Measurements from ENCODE around the gene NFATC3.

Gene NFATC3

GRCh38 chr16:68264128-68265077 is 179.2 kb downstream of the NFATC3 start, which contains the start of gene SLC7A6:
TSS of gene SLC7A6 (plus strand) at chr16:68264526. CDS start at chr16:68274727, 10,201 bp downstream.
- peak; percentile 88 for DNase-seq (ENCODE audit: insufficient read length)
- TF ChIP-seq POLR2A (IDR thresholded peaks at IDR 0.05; ENCODE audit: low read depth, low read length) = peak; percentile 52
- TF ChIP-seq TAF1 (IDR thresholded peaks at IDR 0.05; ENCODE audit: borderline replicate concordance, low read depth, low read length) = no peak; the same call in 1 of the 2 replicates
- peak; percentile 45; the same call in 1 of the 2 replicates for TF ChIP-seq POLR2AphosphoS5 (IDR thresholded peaks at IDR 0.05; ENCODE audit: low read depth, low read length)
- peak; percentile 80 for FAIRE-seq

DNA sequence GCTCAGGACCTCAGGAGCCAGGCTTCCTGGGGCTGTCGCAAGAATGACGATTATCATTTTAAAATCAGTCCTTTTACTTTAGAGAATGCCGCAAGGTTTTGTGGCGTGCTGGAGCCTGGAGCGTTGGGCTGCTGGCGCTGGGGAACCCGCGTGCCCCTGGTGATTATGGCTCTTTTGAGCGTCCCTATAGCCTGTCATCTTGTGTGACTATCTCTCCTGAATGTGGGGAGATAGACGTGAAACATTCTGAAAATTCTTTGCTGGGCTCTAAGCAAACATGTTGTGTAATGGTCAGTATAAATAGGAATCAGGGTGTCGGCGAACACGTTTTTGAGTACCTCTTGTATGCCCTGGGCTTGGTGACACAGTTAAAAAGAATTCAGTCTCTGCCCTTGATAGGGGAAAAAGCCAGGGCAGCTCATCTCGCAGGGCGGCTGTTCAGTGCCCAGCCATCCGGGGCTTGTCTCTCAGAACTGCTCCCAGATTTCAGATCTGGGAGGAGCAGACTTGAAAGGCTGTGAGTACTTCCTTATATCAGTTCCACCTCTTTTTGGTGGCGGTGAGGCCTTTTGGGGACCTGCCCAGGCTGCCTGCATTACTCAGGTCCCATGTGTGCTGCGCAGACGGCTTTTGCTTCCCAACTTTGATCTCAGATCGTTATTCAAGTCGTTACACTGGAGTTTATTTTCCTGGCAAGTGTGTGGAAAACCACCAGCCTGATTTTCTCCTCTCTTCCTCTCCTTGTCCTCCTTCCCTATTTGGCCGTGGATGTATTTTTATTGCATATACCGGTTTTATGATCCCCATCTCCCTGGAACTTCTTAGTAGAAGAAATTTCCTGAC is 180.1 kb downstream of the NFATC3 start:
- no peak for DNase-seq (ENCODE audit: insufficient read length)
- TF ChIP-seq POLR2AphosphoS5 (IDR thresholded peaks at IDR 0.05; ENCODE audit: low read depth, low read length) (no peak), POLR2A (IDR thresholded peaks at IDR 0.05; ENCODE audit: low read depth, low read length) (0 out of 2 replicates have a peak, but pooled peaks have one; percentile 19), TAF1 (IDR thresholded peaks at IDR 0.05; ENCODE audit: borderline replicate concordance, low read depth, low read length) (no peak)
- peak; percentile 62 for FAIRE-seq

GRCh38 chr16:68267612-68268405 is 182.6 kb downstream of the NFATC3 start:
- DNase-seq (ENCODE audit: insufficient read length) (no peak), FAIRE-seq (no peak)
- TF ChIP-seq POLR2AphosphoS5 (IDR thresholded peaks at IDR 0.05; ENCODE audit: low read depth, low read length) (no peak), TAF1 (IDR thresholded peaks at IDR 0.05; ENCODE audit: borderline replicate concordance, low read depth, low read length) (no peak), POLR2A (IDR thresholded peaks at IDR 0.05; ENCODE audit: low read depth, low read length) (no peak)

- DNase-seq (ENCODE audit: insufficient read length) = no peak
- FAIRE-seq = no peak
- TF ChIP-seq POLR2AphosphoS5 (IDR thresholded peaks at IDR 0.05; ENCODE audit: low read depth, low read length) = no peak
Measured at GRCh38 chr16:68269793-68270192, 184.6 kb downstream of the NFATC3 start.

DNA sequence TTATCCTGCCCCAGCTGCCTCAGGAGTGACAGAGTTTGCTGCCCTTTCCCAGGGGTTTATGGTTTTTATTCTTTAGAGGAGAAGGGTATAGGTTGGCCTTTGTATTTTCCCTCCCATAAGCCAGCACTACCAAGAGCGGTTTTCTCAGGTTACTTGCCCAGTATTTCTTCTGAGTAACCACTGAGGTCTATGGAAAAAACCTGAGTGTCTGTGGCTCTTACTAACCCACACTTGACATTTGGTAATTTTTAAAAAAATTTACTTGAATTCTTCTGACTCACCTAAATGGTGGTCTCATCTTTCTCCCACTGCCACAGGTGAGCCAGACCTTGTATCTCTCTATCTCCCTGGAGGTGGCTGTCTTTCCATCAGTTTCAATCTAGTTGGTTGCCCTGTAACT is 185.2 kb downstream of the NFATC3 start:
- FAIRE-seq (no peak), DNase-seq (ENCODE audit: insufficient read length) (no peak)
- no peak for TF ChIP-seq POLR2AphosphoS5 (IDR thresholded peaks at IDR 0.05; ENCODE audit: low read depth, low read length)
- TF ChIP-seq TAF1 (IDR thresholded peaks at IDR 0.05; ENCODE audit: borderline replicate concordance, low read depth, low read length) = no peak
- TF ChIP-seq POLR2A (IDR thresholded peaks at IDR 0.05; ENCODE audit: low read depth, low read length) = no peak

- no peak for DNase-seq (ENCODE audit: insufficient read length)
- FAIRE-seq = no peak
- TF ChIP-seq POLR2AphosphoS5 (IDR thresholded peaks at IDR 0.05; ENCODE audit: low read depth, low read length) = no peak
- no peak for TF ChIP-seq POLR2A (IDR thresholded peaks at IDR 0.05; ENCODE audit: low read depth, low read length)
Measured at GRCh38 chr16:68272507-68273209, 187.5 kb downstream of the NFATC3 start.

DNA sequence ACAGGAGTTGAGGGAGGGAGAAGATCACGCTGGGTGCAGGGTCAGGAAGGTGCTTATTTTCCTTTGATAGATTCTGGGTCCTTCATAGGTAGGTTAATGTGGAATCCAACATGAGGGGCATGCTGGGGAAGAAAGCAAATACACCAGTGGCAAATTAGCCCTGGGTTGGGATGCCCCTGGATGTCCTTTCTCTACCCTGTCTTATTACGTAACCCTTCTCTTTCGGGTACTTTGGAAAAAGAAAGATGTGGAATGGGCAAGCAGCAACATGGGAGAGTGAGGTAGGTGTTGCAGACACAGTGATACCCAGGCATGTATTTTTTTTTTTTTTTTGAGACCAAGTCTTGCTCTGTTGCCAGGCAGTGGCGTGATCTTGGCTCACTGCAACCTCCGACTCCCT is 188.3 kb downstream of the NFATC3 start:
- FAIRE-seq (no peak), DNase-seq (ENCODE audit: insufficient read length) (no peak)
- TF ChIP-seq POLR2AphosphoS5 (IDR thresholded peaks at IDR 0.05; ENCODE audit: low read depth, low read length) (no peak), POLR2A (IDR thresholded peaks at IDR 0.05; ENCODE audit: low read depth, low read length) (no peak), TAF1 (IDR thresholded peaks at IDR 0.05; ENCODE audit: borderline replicate concordance, low read depth, low read length) (no peak)

DNA sequence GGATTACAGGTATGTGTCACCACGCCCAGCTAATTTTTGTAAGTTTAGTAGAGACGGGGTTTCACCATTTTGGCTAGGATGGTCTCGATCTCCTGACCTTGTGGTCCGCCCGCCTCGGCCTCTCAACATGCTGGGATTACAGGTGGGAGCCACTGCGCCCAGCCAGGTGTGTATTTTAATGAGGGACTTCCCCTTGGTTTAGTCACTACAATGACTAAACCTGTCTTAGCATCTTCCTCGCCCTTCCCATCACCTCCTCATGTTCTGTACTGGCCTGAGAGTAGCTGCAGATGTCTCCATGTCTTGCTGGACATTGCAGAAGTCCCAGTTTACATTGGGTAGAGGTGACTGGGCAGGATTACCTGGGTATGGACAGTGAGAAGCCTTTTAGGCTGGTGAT is 188.7 kb downstream of the NFATC3 start:
- no peak for DNase-seq (ENCODE audit: insufficient read length)
- TF ChIP-seq TAF1 (IDR thresholded peaks at IDR 0.05; ENCODE audit: borderline replicate concordance, low read depth, low read length) = no peak
- no peak for TF ChIP-seq POLR2A (IDR thresholded peaks at IDR 0.05; ENCODE audit: low read depth, low read length)
- TF ChIP-seq POLR2AphosphoS5 (IDR thresholded peaks at IDR 0.05; ENCODE audit: low read depth, low read length) = no peak
- FAIRE-seq = peak; percentile 17

GRCh38 chr16:68274441-68274840 is 189.3 kb downstream of the NFATC3 start:
- DNase-seq (ENCODE audit: insufficient read length) = no peak
- FAIRE-seq = no peak
- TF ChIP-seq POLR2AphosphoS5 (IDR thresholded peaks at IDR 0.05; ENCODE audit: low read depth, low read length) (no peak), TAF1 (IDR thresholded peaks at IDR 0.05; ENCODE audit: borderline replicate concordance, low read depth, low read length) (no peak), POLR2A (IDR thresholded peaks at IDR 0.05; ENCODE audit: low read depth, low read length) (no peak)

GRCh38 chr16:68275611-68276191 is 190.5 kb downstream of the NFATC3 start:
- DNase-seq (ENCODE audit: insufficient read length) (peak; percentile 51), FAIRE-seq (peak; percentile 92)
- no peak for TF ChIP-seq POLR2AphosphoS5 (IDR thresholded peaks at IDR 0.05; ENCODE audit: low read depth, low read length)
- no peak for TF ChIP-seq POLR2A (IDR thresholded peaks at IDR 0.05; ENCODE audit: low read depth, low read length)
- no peak for TF ChIP-seq TAF1 (IDR thresholded peaks at IDR 0.05; ENCODE audit: borderline replicate concordance, low read depth, low read length)
